HEK293 (cell line): Measurements from ENCODE around the gene NELFE.
A peak's percentile ranks its signal among the peaks of the same experiment; 100 is the strongest.

Experiments
- CTCF ChIP-seq: fragments of 450-650 bp; formaldehyde crosslinking; IDR thresholded peaks from 2 replicates; pipeline ENCODE4 v1.5.1; 2016; ENCODE audit warnings: missing biosample characterization, missing genetic modification characterization
- WT1 ChIP-seq: fragments of 450-650 bp; formaldehyde crosslinking; IDR thresholded peaks from 2 replicates; pipeline ENCODE4 v1.5.1; 2016; ENCODE audit warnings: missing biosample characterization, missing genetic modification characterization
- ZNF311 ChIP-seq: fragments of 450-650 bp; formaldehyde crosslinking; IDR thresholded peaks from 2 replicates; pipeline ENCODE4 v1.5.1; 2017; ENCODE audit warnings: missing biosample characterization, missing genetic modification characterization, borderline replicate concordance
- ZNF837 ChIP-seq: fragments of 450-650 bp; formaldehyde crosslinking; IDR thresholded peaks from 2 replicates; pipeline ENCODE4 v1.5.1; 2016; ENCODE audit warnings: missing biosample characterization, missing genetic modification characterization

DNA sequence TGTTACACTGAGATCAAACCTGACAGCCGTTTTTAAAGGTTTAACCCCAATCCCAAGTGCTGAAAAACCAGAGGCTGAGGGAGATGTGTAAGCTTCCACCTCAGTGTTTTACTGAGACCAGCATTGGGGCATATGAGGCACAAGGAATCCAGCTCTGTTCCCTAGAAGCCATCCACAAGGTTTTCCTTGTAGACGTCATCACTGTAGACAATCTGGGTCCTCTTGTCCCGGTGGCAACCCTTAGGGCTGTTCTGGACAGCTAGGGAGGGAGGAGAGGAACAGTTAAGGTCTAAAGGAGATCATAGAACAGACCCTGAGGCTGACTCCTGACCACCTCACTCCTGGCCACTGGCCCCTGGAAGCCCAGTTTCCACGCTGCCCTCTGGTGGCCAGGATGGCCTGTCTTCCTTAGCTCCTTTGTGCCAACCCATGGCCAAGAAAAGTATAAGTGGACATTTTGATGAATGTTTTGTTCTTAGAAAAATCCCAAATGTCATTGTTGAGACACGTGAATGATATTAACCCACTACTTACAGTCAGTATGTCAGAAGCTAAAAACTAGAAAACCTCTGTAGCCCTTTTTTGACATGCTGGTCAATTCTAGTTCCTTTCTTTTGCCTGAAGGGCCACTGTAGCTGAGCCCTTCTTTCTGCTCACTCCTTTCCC is 6.5 kb downstream of the NELFE start:
- TF ChIP-seq CTCF = peak; percentile 77
- TF ChIP-seq ZNF311 (tag by site-specific recombination) = no peak
- TF ChIP-seq WT1 (tag by site-specific recombination) = no peak
- TF ChIP-seq ZNF837 (tag by site-specific recombination) = no peak
